Measurements from ENCODE around the gene SMCHD1.
"Not testable (repeated sequence)": the region's sequence is repeated elsewhere in the genome, so short reads cannot be mapped to it uniquely, and the experiment has no call there.

Gene SMCHD1

GRCh38 chr18:2723207-2723606, 67.7 kb downstream of the SMCHD1 start:
- no peak for DNase-seq

- no peak for DNase-seq
These were observed 74.2 kb downstream of the SMCHD1 start for GRCh38 chr18:2729757-2730156.

DNA sequence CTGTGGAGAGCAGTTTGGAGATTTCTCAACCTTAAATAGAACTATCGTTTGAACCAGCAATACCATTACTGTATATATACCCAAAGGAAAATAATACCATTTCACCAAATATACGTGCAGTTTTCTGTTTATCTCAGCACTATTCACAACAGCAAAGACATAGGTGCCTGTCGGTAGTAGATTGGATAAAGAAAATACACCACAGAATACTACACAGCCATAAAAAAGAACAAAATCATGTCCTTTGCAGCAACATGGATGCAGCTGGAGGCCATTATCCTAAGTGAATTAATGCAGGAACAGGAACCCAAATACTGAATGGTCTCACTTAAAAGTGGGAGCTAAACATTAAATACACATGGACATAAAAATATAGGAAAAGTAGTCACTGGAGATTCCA, 81.3 kb downstream of the SMCHD1 start:
- no peak for DNase-seq

DNA sequence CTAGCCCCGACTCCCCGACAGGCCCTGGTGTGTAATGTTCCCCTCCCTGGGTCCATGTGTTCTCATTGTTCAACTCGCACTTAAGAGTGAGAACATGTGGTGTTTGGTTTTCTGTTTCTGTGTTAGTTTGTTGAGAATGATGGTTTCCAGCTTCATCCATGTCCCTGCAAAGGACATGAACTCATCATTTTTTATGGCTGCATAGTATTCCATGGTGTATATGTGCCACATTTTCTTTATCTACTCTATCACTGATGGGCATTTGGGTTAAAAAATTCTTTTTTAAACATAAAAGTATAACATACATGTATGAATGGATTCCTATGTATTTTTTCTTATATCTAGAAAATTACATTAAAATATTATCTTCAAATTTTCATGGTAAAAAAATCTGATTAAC, 84.6 kb downstream of the SMCHD1 start:
- DNase-seq, result not testable (repeated sequence)

- DNase-seq, result no peak
These were observed 90.7 kb downstream of the SMCHD1 start for GRCh38 chr18:2746274-2746673.

GRCh38 chr18:2758309-2758708, 102.8 kb downstream of the SMCHD1 start:
- DNase-seq, result no peak

- no peak for DNase-seq
These were observed 119.1 kb downstream of the SMCHD1 start for GRCh38 chr18:2774669-2775068.

GRCh38 chr18:2776601-2777000, 121.1 kb downstream of the SMCHD1 start:
- DNase-seq, result no peak

- DNase-seq, result no peak
These were observed 121.7 kb downstream of the SMCHD1 start for GRCh38 chr18:2777241-2777640.

DNA sequence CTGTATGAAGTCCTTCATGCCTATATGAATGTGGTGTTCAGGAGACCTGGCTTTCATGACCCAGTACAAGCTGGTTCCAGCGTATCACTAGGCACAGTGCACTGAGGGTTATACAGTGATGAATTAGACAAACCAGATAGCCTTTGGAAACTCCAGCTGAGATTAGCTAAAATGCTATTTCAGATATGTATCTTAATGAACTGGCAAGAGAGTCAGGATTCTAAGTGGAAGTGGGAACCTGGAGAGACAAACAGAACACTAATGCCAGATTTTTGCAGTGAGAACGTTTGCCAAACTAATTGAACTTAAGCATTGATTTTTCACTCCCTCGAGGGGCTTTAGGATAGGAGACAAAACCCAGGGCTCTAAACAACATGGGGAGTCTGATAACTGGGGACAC, 125.2 kb downstream of the SMCHD1 start:
- DNase-seq, result no peak

DNA sequence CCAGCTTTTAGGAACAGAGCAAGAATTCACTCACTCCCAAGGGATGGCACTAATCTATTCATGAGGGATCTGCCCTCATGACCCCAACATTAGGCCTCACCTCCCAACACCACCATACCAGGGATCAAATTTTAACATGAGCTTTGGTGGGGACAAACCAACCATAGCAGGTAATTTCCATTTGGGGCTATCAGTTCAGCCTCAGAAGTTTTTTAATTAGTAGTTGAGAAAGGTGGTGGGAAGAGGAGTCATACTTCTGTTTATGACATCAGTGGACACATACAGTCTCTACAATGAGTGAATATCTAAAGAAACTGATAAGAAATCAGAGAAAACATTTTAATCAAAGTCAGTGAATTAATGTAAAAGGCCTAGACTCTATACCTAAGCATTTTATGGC, 131.7 kb downstream of the SMCHD1 start:
- DNase-seq, result no peak

DNA sequence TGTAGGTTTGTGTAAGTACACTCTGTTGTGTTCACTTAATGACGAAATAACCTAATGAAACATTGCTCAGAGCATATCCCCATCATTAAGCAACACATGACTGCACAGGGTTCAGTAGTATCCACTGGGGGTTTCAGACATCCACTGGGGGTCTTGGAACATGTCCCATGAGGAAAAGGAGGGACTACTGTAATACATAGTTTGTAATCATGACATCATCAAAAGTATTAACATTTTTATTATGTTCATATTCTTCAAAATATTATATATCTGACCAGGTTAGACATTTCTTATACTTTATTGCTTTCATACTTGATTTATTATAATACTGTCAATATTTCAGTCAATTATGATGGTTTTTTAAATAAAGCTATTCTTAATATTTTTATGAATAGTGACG, 136.9 kb downstream of the SMCHD1 start:
- DNase-seq, result no peak

- DNase-seq, result no peak
These were observed 138.6 kb downstream of the SMCHD1 start for GRCh38 chr18:2794159-2794558.

DNA sequence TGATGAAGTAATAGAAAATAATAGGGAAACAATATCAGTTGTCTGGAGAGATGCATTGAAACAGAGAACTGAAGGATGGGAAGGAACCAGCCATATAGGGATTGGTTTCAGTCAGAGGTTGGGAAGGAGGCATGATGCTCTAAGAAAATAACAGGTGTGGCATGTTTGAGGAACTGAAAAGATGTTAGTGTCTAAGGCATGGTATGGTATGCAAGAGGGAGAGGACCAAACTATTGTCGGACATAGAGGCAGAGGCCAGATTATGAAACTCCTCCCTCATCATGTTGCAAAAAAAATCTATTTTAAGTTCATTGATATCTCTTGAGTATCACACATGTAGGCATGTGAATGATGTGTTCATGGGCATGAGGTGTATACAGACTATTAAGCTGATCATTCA, 142.4 kb downstream of the SMCHD1 start:
- DNase-seq, result no peak

GRCh38 chr18:2799369-2799768, 143.8 kb downstream of the SMCHD1 start:
- DNase-seq, result no peak

DNA sequence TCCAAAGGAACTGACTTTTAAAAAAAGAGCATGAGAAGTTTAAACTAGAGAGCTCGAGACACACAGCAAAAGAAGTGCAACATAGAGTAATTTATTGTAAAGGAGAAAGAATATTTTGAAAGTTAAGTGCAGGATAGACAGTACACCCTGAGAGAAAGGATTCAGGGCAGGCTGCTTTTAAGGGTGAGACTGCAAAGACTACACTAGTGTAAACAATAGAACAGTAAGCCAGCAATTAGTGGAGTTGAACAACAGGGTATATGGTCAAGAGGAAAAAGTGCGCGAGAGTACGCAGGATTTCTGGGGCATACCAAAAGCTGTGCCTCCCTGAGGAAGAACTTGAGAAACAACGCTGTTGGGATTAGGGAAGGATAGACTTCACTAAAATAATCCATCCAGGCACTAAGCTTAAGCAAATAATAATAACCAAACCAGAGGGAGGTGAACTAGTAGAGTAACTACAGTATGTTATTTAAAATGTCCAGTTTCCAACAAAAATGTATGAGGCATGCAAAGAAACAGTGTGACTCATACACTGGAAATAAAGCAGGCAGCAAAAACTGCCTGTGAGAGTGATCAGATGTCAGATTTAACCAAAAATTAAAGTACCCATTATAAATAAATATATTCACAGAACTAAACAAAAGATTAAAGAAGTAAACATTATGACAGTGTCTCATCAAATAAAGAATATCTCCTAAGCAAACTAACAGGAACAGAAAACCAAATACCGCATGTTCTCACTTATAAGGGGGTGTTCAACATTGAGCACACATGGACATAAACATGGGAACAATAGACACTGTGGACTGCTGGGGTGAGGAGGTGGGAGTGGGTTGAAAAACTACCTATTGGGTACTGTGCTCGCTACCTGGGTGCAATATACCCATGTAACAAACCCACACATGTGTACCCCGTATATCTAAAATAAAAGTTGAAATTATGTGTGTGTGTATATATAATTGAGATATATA, 150.7 kb downstream of the SMCHD1 start:
- DNase-seq, result no peak

GRCh38 chr18:2808640-2809039, 153.1 kb downstream of the SMCHD1 start:
- DNase-seq, result not testable (repeated sequence)

DNA sequence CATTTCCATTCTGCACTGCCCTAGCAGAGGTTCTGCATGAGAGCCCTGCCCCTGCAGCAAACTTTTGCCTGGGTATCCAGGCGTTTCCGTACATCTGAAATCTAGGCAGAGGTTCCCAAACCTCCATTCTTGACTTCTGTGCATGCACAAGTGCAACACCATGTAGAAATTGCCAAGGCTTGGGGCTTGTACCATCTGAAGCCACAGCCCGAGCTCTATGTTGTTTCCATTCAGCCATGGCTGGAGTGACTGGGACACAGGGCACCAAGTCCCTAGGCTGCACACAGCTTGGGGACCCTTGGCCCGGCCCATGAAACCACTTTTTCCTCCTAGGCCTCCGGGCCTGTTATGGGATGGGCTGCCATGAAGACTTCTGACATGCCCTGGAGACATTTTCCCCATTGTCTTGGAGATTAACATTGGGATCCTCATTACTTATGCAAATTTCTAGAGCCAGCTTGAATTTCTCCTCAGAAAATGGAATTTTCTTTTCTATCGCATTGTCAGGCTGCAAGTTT, 154.2 kb downstream of the SMCHD1 start:
- not testable (repeated sequence) for DNase-seq

GRCh38 chr18:2811416-2811815, 155.9 kb downstream of the SMCHD1 start:
- no peak for DNase-seq

DNA sequence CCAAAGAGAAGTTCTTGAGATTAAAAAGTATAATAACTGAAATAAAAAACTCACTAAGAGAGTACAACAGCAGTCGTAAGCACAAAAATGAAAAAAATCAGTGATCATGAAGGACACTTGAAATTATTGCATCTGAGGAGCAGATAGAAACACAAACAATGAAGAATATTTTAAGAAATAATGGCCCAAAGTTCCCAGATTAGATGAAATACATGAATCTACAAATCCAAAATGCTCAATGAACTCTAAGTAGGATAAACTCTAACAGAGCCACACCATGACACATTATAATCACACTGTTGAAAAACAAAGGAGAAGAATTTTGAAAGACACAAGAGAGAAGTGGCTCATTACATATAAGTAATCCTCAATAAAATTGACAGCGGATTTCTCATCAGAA, 159.4 kb downstream of the SMCHD1 start:
- no peak for DNase-seq

DNA sequence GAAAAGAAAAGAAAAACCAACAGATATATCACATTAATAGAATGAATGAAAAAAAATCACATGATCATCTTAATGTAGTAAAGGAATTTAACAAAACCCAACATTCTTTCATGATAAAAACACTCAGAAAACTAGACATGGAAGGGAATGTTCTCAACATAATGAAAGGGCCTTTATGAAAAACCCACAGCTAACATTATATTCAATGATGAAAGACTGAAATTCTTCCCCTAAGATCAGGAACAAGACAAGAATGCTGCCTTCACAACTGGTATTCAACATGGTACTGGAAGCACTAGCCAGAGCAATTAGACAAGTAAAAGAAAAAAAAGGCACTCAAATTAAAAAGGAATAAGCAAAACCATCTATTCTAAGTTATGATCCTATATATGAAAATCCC, 162.8 kb downstream of the SMCHD1 start:
- no peak for DNase-seq

DNA sequence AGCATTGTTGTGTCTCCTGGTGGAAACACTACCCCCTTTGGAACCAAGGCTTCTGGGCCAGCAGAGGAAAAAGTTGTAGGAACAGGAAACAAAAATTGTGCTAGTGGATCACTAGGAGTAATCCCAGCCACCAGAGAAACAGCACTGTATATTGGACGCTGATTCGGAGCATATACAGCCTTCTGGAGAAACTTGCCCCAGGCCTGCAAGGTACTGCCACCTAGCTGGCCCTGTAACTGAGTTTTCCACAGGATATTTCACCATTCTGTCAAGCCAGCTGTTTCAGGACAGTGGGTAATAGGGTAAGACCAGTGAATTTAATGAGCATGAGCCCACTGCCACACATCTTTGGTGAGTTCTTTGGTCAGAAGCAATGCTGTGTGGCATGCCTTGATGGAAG, 166.2 kb downstream of the SMCHD1 start:
- DNase-seq, result no peak

- no peak for DNase-seq
These were observed 166.8 kb downstream of the SMCHD1 start for GRCh38 chr18:2822213-2822921.

DNA sequence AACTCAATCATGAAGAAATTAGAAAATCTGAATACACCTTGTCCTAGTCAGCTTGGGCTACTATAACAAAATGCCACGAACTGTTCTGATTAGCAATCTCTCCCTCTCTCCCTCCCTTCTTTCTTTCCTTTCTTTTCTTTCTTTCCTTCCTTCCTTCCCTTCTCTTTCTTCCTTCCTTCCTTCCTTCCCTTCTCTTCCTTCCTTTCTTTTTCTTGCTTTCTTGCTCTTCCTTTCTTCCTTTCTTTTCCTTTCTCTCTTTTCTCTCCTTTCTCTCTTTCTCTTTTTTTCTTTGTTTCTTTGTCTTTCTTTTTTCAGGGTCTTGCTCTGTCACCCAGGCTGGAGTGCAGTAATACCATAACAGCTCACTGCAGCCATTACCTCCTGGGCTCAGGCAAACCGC, 167.7 kb downstream of the SMCHD1 start:
- DNase-seq, result no peak

All from activated T-cell treated with anti-CD3 and anti-CD28 coated beads, Interleukin-2, amount 50 U/mL, for 48 hours (primary cell).